ENCODE measurements around the gene CD93. TPM values are rescaled to one million over a fixed set of nuclear protein-coding genes. Genes with fewer than 3 reads are reported as not detected.

CD93 gene
- total and polyA plus RNA-seq, 5 experiments from 2014 or later = 0.03 to 0.20 (median 0.11) TPM; not detected in 1

DNA sequence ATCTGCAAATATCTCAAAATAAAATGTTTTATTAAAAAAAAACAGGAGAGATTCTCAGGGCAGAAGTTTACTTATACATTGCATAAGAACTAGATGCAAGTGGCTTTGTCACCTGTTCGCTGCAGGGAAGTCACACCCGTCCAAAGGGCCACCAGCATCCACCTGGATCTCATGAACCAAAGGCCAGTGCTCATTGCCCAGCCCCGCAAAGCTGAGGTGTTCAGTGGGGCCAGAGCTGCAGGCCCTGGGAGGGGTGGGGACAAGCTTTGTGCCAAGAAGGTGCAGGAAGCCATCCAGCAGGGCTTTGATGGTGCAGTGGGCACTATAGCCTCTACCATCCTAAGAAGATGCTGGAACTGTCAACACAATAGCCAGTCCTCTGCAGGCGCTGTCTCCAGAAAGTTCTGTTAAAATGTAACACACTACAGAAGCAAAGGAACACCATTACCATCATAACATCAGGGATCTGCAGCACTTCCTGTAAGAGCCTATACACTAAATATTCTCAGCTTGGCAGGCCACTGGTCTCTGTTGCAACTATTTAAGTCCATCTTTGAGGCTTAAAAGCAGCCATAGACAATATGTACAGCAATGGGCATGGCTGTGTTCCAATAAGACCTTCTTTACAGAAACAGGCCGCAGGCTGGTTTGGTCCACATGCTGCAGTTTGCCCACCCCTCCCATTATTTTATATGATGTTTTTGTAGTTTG lies 15.7 kb upstream of the CD93 start:
- Mint-ChIP-seq H3K4me3 (no peak overlapping the region), H3K36me3 (no peaks in the 10 kb centered on the region), H3K9me3 (no peaks in the 10 kb centered on the region), H3K27ac (no peak overlapping the region), H3K27me3 (no peaks in the 10 kb centered on the region), H3K4me1 (peaks cover 0 to 3% (median 0%) of the 10 kb centered on the region in 4 donors)
- DNase-seq (no peak), ATAC-seq (no peak)
- POLR2A ChIA-PET = no interaction called here

- POLR2A ChIA-PET = interaction anchor here (0.7 kb wide), 1 partner anchor 168 kb away, joined by 3 read pairs; no protein-coding TSS in a partner anchor
- Mint-ChIP-seq H3K4me3 (no peak overlapping the region), H3K27ac (no peak overlapping the region), H3K4me1 (no peaks in the 10 kb centered on the region), H3K27me3 (no peaks in the 10 kb centered on the region), H3K36me3 (no peaks in the 10 kb centered on the region), H3K9me3 (no peaks in the 10 kb centered on the region)
- DNase-seq (no peak), ATAC-seq (no peak)
Observed at GRCh38 chr20:23100720-23101107, 14.6 kb upstream of the CD93 start.

DNA sequence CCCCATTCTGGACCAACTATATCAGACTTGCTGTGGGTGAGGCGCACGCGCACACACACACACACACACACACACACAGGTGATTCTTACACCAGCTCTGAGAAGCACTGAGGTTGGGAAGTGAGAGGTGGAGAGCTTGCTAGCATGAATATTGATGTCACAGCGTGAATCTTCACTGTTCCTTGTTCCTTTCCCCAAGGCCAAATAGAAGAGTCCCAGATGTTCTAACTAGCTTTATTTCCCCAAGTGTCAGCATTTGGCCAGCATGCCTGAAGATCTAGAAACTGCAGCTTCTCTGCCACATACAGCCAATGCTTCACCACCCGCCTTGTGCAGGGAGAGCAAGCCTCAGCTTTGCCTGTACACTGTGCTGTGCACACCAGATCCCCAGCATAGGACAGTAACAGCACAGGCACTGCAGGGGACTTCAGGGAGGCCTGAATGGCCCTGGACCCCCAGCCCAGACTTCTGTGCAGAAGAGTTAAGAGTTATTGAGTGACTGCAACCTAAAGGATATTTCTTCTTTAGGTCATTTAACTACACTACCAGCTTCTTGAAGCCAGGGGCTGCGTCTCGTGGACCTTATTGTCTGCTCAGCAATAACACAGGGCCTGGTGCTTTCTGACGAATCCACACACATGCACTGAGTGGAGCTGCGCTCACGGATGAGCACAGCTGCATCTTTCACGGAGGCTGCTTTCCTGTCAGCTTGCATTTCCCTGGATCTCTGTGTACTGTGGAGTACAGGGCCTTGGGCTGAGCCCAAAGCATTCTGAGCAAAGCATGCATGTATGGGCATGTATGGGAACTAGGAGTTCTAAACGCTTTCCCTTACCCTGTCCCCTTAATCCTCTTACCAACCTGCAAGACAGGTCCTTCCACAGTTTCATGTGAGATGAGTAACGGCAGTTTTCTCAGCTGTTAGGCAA lies 13.9 kb upstream of the CD93 start:
- Mint-ChIP-seq H3K9me3 (no peaks in the 10 kb centered on the region), H3K27me3 (no peaks in the 10 kb centered on the region), H3K36me3 (no peaks in the 10 kb centered on the region), H3K4me3 (no peak overlapping the region), H3K4me1 (no peaks in the 10 kb centered on the region), H3K27ac (no peak overlapping the region)
- ATAC-seq (no peak), DNase-seq (no peak)
- POLR2A ChIA-PET = interaction anchor here (0.7 kb wide), 1 partner anchor 167 kb away, joined by 3 read pairs; no protein-coding TSS in a partner anchor

DNA sequence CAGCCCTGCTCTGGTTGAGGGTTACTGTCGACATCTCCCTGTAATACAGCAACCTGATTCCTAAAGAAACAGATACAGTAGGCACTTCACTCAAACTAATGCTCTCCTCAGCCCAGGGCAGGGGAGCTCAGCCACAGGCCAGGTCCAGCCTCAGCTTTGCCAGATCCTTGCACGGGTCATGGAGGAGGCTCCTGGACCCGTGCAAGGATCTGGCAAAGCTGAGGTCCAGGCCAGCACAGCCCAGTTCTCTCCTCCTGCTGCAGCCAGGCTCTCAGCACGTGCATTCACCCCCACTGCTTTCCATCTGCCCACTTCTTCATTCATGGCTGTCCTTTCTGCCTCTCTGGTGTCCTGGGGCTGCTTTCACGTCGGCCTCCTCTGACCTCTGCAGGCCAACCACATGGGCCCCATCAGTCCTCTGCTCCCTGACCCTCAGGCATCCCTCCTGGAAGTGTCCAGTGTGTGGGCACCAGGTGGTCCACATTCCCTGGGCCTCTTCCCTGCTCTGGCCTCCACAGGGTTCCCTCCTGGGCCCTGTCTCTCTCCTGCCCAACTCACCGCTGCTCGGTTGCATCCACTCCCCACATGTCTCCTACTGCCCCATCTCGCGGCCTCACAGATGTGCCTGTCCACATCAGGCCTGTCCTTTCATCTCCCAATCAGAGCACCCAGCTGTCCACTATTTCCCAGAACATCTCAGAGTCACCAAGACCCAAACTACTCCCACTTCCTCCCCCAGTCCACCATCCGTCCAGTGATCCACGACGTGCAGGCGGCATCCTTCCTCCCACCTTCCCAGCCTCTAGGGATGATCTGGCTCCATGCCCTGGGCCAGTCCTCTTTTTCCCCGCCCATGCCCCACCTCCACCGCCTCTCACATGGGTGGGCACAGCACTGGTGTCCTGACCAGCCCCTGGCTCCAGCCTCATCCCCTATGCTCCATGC lies 11.8 kb upstream of the CD93 start:
- POLR2A ChIA-PET = no interaction called here

GRCh38 chr20:23096986-23097520 lies 10.9 kb upstream of the CD93 start:
- Mint-ChIP-seq H3K9me3 (no peaks in the 10 kb centered on the region), H3K27ac (no peak overlapping the region), H3K27me3 (no peaks in the 10 kb centered on the region), H3K36me3 (no peaks in the 10 kb centered on the region), H3K4me1 (no peaks in the 10 kb centered on the region), H3K4me3 (no peak overlapping the region)
- POLR2A ChIA-PET = no interaction called here
- ATAC-seq = no peak
- DNase-seq = no peak

More for the DNA sequence above, 11.8 kb upstream of the CD93 start:
- ATAC-seq (no peak), DNase-seq (no peak)
- Mint-ChIP-seq H3K4me3 (no peak overlapping the region), H3K27ac (peak overlapping the region in 1 of 10 donors; percentile 48), H3K4me1 (no peaks in the 10 kb centered on the region), H3K36me3 (no peaks in the 10 kb centered on the region), H3K27me3 (no peaks in the 10 kb centered on the region), H3K9me3 (no peaks in the 10 kb centered on the region)

DNA sequence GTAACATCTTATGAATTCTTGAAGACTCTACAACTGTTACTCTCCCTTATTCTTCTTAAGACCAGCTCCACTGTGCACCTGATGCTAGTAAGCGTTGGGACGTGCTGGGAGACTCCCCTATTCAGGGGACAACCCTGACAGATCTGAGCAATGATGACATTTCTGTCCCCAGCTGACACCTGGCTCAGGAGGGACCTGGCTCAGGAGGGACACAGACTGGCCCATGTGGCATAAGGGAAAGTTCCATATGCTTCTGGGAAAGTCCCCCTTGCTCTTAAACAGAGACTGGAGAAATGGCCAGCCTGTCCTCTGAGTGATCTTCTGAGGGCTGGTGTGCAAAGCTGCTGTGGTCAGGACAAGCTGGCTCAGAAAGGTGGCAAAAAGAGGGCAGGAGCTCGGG lies 10.0 kb upstream of the CD93 start:
- Mint-ChIP-seq H3K27ac (no peak overlapping the region), H3K4me1 (no peaks in the 10 kb centered on the region), H3K27me3 (no peaks in the 10 kb centered on the region), H3K9me3 (no peaks in the 10 kb centered on the region), H3K4me3 (no peak overlapping the region), H3K36me3 (no peaks in the 10 kb centered on the region)
- POLR2A ChIA-PET = no interaction called here
- no peak for DNase-seq
- no peak for ATAC-seq

- H3K4me1 Mint-ChIP-seq = no peaks in the 10 kb centered on the region
- no peaks in the 10 kb centered on the region for H3K36me3 Mint-ChIP-seq
- POLR2A ChIA-PET = no interaction called here
- ATAC-seq = no peak
- H3K9me3 Mint-ChIP-seq = no peaks in the 10 kb centered on the region
- H3K27me3 Mint-ChIP-seq = no peaks in the 10 kb centered on the region
- no peak for DNase-seq
- H3K4me3 Mint-ChIP-seq = no peak overlapping the region
- H3K27ac Mint-ChIP-seq = no peak overlapping the region
Observed at GRCh38 chr20:23095499-23095898, 9.4 kb upstream of the CD93 start.

- ATAC-seq = no peak
- Mint-ChIP-seq H3K36me3 (no peaks in the 10 kb centered on the region), H3K4me1 (no peaks in the 10 kb centered on the region), H3K27ac (no peak overlapping the region), H3K9me3 (no peaks in the 10 kb centered on the region), H3K4me3 (no peak overlapping the region), H3K27me3 (no peaks in the 10 kb centered on the region)
- POLR2A ChIA-PET = no interaction called here
- DNase-seq = no peak
Observed at GRCh38 chr20:23094927-23095326, 8.8 kb upstream of the CD93 start.

- Mint-ChIP-seq H3K27me3 (no peaks in the 10 kb centered on the region), H3K27ac (no peak overlapping the region), H3K9me3 (no peaks in the 10 kb centered on the region), H3K4me3 (no peak overlapping the region), H3K4me1 (no peaks in the 10 kb centered on the region), H3K36me3 (no peaks in the 10 kb centered on the region)
- no peak for DNase-seq
- no peak for ATAC-seq
- POLR2A ChIA-PET = no interaction called here
Observed at GRCh38 chr20:23094213-23094896, 8.2 kb upstream of the CD93 start.

GRCh38 chr20:23093613-23094012 lies 7.5 kb upstream of the CD93 start:
- H3K4me1 Mint-ChIP-seq = no peaks in the 10 kb centered on the region
- POLR2A ChIA-PET = no interaction called here
- H3K9me3 Mint-ChIP-seq = no peaks in the 10 kb centered on the region
- H3K4me3 Mint-ChIP-seq = no peak overlapping the region
- H3K36me3 Mint-ChIP-seq = no peaks in the 10 kb centered on the region
- DNase-seq (no peak), ATAC-seq (no peak)
- H3K27ac Mint-ChIP-seq = no peak overlapping the region
- H3K27me3 Mint-ChIP-seq = no peaks in the 10 kb centered on the region

- POLR2A ChIA-PET = no interaction called here
- Mint-ChIP-seq H3K9me3 (no peaks in the 10 kb centered on the region), H3K36me3 (no peaks in the 10 kb centered on the region), H3K27ac (no peak overlapping the region), H3K4me1 (no peaks in the 10 kb centered on the region), H3K4me3 (no peak overlapping the region), H3K27me3 (peaks cover 0 to under 1% (median 0%) of the 10 kb centered on the region in 5 donors)
- no peak for ATAC-seq
- no peak for DNase-seq
Observed at GRCh38 chr20:23092861-23093495, 6.9 kb upstream of the CD93 start.

- ATAC-seq (no peak), DNase-seq (no peak)
- Mint-ChIP-seq H3K36me3 (no peaks in the 10 kb centered on the region), H3K27ac (no peak overlapping the region), H3K4me1 (peaks cover 0 to 5% (median 0%) of the 10 kb centered on the region in 4 donors), H3K27me3 (peaks cover 0 to 5% (median 5%) of the 10 kb centered on the region in 5 donors), H3K4me3 (no peak overlapping the region), H3K9me3 (no peaks in the 10 kb centered on the region)
- POLR2A ChIA-PET = no interaction called here
Observed at GRCh38 chr20:23092384-23092756, 6.2 kb upstream of the CD93 start.
